Left renal pelvis (tissue), 4 donors: ENCODE results near the gene ZNF433. TPM values are rescaled to one million over a fixed set of nuclear protein-coding genes. Genes with fewer than 3 reads are reported as not detected.
A peak's percentile ranks its signal among the peaks of the same experiment; 100 is the strongest.
"Not testable (repeated sequence)": the region's sequence is repeated elsewhere in the genome, so short reads cannot be mapped to it uniquely, and the experiment has no call there.

ENCODE experiments used
- DNase-seq, 4 donors: peaks; one replicate each; pipeline ENCODE4 v3.0.0-alpha.2; 2013; ENCODE audit warnings: low read depth in 4 of 4, low spot score in 3 of 4
- polyA plus RNA-seq, 4 donors: library from polyadenylated mRNA; unstranded; fragments of 120-200 nt; gene quantifications; one replicate each; pipeline ENCODE4 v1.2.1, GENCODE V29; 2013; ENCODE audit not compliant: insufficient read length in 4 of 4

The ZNF433 gene
- polyA plus RNA-seq, 4 donors = 6.0 to 19.4 (median 17.0) TPM

DNA sequence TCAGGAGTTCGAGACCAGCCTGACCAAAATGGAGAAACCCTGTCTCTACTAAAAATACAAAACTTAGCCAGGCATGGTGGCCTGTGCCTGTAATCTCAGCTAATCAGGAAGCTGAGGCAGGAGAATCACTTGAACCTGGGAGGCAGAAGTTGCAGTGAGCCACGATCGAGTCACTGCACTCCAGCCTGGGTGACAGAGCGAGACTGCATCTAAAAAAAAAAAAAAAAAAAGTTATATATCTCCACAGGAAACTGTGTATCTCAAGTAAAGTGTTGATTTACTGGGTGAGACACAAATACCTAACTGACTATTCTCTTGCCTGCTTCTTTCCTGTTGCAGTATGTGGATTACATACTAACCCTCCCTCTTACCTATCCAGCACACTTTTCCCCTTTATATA lies 43.6 kb downstream of the ZNF433 start:
- DNase-seq = not testable (repeated sequence)

DNA sequence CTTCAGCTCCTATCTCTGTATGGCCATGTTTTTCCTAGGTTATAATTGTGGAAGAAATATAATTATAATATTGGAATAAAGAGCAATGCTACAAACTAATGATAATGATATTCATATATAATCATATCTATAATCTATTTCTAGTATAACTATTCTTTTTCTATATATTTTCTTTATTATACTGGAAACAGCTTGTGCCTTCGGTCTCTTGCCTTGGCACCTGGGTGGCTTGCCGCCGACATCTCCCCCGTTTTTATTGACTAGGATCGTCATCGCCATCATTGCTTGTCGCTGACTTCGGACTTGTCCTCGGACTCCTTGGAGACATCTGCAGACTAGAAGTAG lies 46.4 kb downstream of the ZNF433 start:
- no peak for DNase-seq

GRCh38 chr19:11987405-11988281 lies 47.8 kb downstream of the ZNF433 start:
- DNase-seq = peak in 3 of 4 donors; percentile 75 to 88 (median 86)

GRCh38 chr19:11986754-11987153 lies 48.7 kb downstream of the ZNF433 start:
- no peak for DNase-seq

DNA sequence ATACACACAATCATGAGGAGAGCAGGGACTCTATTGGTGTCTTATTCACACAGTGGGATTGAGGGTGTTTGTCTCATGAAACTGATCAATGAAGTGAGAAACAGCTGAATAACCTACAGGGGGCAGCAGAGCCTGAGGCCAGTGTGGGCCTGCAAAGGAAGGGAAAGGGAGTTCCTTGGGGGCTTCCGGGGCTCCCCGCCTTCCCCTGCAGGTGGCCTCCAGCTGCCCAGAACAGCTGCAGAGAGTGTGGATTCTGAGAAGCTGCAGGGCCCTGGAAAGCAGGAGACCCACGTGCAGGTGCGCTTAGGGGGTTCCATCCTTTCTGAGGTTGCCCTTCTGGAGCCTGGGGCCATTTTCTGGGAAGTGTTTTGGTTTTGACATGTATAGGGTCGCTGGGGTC lies 50.5 kb downstream of the ZNF433 start:
- no peak for DNase-seq

GRCh38 chr19:11982526-11982925 lies 53.0 kb downstream of the ZNF433 start:
- DNase-seq = no peak

GRCh38 chr19:11979527-11979926 lies 56.0 kb downstream of the ZNF433 start:
- no peak for DNase-seq

DNA sequence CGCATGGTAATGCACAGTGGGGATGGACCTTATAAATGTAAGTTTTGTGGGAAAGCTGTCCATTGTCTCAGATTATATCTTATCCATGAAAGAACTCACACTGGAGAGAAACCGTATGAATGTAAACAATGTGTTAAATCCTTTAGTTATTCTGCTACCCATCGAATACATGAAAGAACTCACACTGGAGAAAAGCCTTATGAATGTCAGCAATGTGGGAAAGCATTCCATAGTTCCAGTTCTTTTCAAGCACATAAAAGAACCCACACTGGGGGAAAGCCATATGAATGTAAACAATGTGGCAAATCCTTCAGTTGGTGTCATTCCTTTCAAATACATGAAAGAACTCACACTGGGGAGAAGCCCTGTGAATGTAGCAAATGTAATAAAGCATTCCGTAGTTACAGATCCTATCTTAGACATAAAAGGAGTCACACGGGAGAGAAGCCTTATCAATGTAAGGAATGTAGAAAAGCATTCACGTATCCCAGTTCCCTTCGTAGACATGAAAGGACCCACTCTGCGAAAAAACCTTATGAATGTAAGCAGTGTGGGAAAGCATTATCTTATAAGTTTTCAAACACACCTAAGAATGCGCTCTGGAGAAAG lies 56.9 kb downstream of the ZNF433 start:
- DNase-seq = no peak

DNA sequence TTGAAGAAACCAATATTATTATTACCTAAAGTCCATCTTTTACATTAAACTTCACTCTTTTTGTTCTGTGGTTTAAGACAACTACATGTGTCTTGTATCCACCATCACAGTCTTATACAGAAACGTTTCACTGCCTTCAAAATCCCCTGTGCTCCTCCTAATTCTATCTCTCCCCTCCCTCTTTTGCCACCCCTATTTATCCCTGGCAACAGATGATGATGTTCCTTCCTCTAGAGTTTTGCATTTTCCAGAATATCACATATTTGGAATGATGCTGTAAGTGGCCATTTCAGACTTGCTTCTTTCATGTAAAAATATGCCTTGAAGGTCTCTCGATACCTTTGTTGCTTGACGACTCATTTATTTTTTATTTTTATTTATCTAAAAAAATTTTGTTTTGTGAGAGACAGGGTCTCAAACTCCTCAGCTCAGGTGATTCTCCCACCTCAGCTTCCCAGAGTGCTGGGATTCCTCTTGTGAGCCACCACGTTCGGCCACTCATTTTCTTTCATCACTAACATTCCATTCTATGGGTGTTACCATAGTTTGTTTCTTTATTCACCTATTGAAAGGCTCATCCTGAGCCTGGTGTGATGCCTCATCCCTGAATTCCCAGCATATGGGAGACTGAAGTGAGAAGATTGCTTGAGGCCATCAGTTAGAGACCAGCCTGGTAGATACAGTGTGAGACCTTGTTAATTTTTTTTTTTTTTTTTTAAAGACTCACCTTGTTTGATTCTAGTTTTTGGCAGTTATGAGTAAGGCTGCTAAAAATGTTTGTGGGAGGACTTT lies 62.3 kb downstream of the ZNF433 start:
- DNase-seq = no peak

- DNase-seq = no peak
Observed at GRCh38 chr19:11971041-11971440, 64.4 kb downstream of the ZNF433 start.

- DNase-seq = no peak
Observed at GRCh38 chr19:11970174-11970573, 65.3 kb downstream of the ZNF433 start.

- DNase-seq = peak; percentile 84 to 89 (median 88)
Observed at GRCh38 chr19:11964858-11965645, 70.4 kb downstream of the ZNF433 start, which contains the start of gene ZNF763. TSS of gene ZNF763 (plus strand) at chr19:11965040. CDS start at chr19:11965209, 169 bp downstream.

Other genes starting within 250 kb of the ZNF433 start
- 1 to 10 TPM; 3.4 to 4.9 (median 4.8) TPM for gene ZNF491, start 237.2 kb downstream of the ZNF433 start, polyA plus RNA-seq
- 10 to 100 TPM in 3 of 4 donors, 1 to 10 TPM in 1; 6.8 to 20.0 (median 16.3) TPM for gene ZNF440, start 221.4 kb downstream of the ZNF433 start, polyA plus RNA-seq
- gene ZNF439, start 187.0 kb downstream of the ZNF433 start, polyA plus RNA-seq = 10 to 100 TPM; 10.8 to 27.4 (median 21.4) TPM
- gene ZNF69, start 147.9 kb downstream of the ZNF433 start, polyA plus RNA-seq = 10 to 100 TPM in 3 of 4 donors, 1 to 10 TPM in 1; 7.0 to 24.9 (median 17.6) TPM
- 10 to 100 TPM in 3 of 4 donors, 1 to 10 TPM in 1; 9.6 to 23.3 (median 18.8) TPM for gene ZNF700, start 110.6 kb downstream of the ZNF433 start, polyA plus RNA-seq
- gene ZNF763, start 70.6 kb downstream of the ZNF433 start, polyA plus RNA-seq = 10 to 100 TPM in 1 of 4 donors, 1 to 10 TPM in 3; 2.6 to 11.9 (median 8.8) TPM
- gene ZNF878, start 17.3 kb upstream of the ZNF433 start, polyA plus RNA-seq = 1 to 10 TPM in 3 of 4 donors, under 1 TPM in 1; 0.74 to 1.7 (median 1.6) TPM
- gene ZNF844, start 29.1 kb upstream of the ZNF433 start, polyA plus RNA-seq = 10 to 100 TPM; 15.1 to 37.2 (median 27.1) TPM
- gene ZNF20, start 104.7 kb upstream of the ZNF433 start, polyA plus RNA-seq = 1 to 10 TPM; 4.7 to 7.8 (median 5.9) TPM
- 10 to 100 TPM in 3 of 4 donors, 1 to 10 TPM in 1; 6.8 to 23.9 (median 13.9) TPM for gene ZNF625, start 121.1 kb upstream of the ZNF433 start, polyA plus RNA-seq
- gene ZNF136, start 127.4 kb upstream of the ZNF433 start, polyA plus RNA-seq = 10 to 100 TPM; 14.5 to 22.0 (median 18.3) TPM